GM12878 (cell line): ENCODE measurements around the gene ERCC4. TPM values are rescaled to one million over a fixed set of nuclear protein-coding genes. Genes with fewer than 3 reads are reported as not detected.

Source experiments
- EED ChIP-seq: sonication (generic); IDR thresholded peaks from 2 replicates; pipeline ENCODE4 v1.6.1; 2016; ENCODE audit warnings: antibody characterized with exemption, low read depth
- KAT2A ChIP-seq: conservative IDR thresholded peaks from 2 replicates; pipeline ENCODE4 v1.6.1; 2011; ENCODE audit warnings: low read depth, low read length; ENCODE audit not compliant: control insufficient read depth
- LARP7 ChIP-seq: fragments of 450-650 bp; IDR thresholded peaks from 2 replicates; pipeline ENCODE4 v1.6.1; 2017; ENCODE audit warnings: mild to moderate bottlenecking
- MXI1 ChIP-seq: fragments of 150-350 bp; IDR thresholded peaks from 2 replicates; pipeline ENCODE4 v1.6.1; 2011; ENCODE audit warnings: low read depth, mild to moderate bottlenecking, inconsistent platforms, low read length, improper control_type of control experiment
- RFX5 ChIP-seq: IDR thresholded peaks from 2 replicates; pipeline ENCODE4 v1.6.1; 2011; ENCODE audit warnings: low read depth, low read length, improper control_type of control experiment
- SMARCA5 ChIP-seq: fragments of 450-650 bp; IDR thresholded peaks from 2 replicates; pipeline ENCODE4 v1.6.1; 2017; ENCODE audit warnings: mild to moderate bottlenecking
- YY1 ChIP-seq: IDR thresholded peaks from 2 replicates; pipeline ENCODE4 v1.6.1; 2011; ENCODE audit warnings: low read depth, mild to moderate bottlenecking, low read length
- ZNF217 ChIP-seq: fragments of 450-650 bp; IDR thresholded peaks from 2 replicates; pipeline ENCODE4 v1.6.1; 2017; ENCODE audit warnings: antibody characterized with exemption, mild to moderate bottlenecking
- polyA plus RNA-seq, 11 experiments: library from polyadenylated mRNA; depleted of rRNA in 4 of 11; unstranded in 6 of 11; stranded (reverse) in 5 of 11; fragments of >200 nt; fragmentation: Nextera tagmentation in 4 of 11; fragmentation: Illumina TruSeq in 1 of 11; extraction: Ambion mirVana in 4 of 11; extraction: Trizol in 1 of 11; gene quantifications; 1 replicate in 1 of 11; 2 replicates in 10 of 11; pipeline versions ENCODE4 v1.2.1 to v1.2.3, GENCODE V29; 2011 to 2016; ENCODE audit warnings: inconsistent platforms in 2 of 11, missing spikeins in 2 of 11, low read depth in 1 of 11
- total RNA-seq, 4 experiments: library from RNA; depleted of rRNA in 3 of 4; stranded (reverse); fragments of >200 nt in 3 of 4; fragmentation: Illumina TruSeq in 1 of 4; extraction: Trizol in 1 of 4; gene quantifications; 2 replicates each; pipeline versions ENCODE4 v1.2.1 to v1.2.3, GENCODE V29; 2013 to 2021
- TF ChIP-seq, protein P1 (sequence below): fragments of 450-650 bp; IDR thresholded peaks from 2 replicates; pipeline ENCODE4 v1.6.1; 2018; ENCODE audit warnings: mild to moderate bottlenecking, low read depth, moderate library complexity; ENCODE audit not compliant: partially characterized antibody
- TF ChIP-seq, protein P2 (sequence below): fragments of 450-650 bp; IDR thresholded peaks from 2 replicates; pipeline ENCODE4 v1.6.1; 2014; ENCODE audit warnings: mild to moderate bottlenecking

ERCC4 gene
- total and polyA plus RNA-seq, 10 of the 15 experiments (the other 5 are each of a cell fraction or from before 2014, with no cell fraction given): 4.7 to 24.6 (median 8.9) TPM

- TF ChIP-seq, protein P1, sequence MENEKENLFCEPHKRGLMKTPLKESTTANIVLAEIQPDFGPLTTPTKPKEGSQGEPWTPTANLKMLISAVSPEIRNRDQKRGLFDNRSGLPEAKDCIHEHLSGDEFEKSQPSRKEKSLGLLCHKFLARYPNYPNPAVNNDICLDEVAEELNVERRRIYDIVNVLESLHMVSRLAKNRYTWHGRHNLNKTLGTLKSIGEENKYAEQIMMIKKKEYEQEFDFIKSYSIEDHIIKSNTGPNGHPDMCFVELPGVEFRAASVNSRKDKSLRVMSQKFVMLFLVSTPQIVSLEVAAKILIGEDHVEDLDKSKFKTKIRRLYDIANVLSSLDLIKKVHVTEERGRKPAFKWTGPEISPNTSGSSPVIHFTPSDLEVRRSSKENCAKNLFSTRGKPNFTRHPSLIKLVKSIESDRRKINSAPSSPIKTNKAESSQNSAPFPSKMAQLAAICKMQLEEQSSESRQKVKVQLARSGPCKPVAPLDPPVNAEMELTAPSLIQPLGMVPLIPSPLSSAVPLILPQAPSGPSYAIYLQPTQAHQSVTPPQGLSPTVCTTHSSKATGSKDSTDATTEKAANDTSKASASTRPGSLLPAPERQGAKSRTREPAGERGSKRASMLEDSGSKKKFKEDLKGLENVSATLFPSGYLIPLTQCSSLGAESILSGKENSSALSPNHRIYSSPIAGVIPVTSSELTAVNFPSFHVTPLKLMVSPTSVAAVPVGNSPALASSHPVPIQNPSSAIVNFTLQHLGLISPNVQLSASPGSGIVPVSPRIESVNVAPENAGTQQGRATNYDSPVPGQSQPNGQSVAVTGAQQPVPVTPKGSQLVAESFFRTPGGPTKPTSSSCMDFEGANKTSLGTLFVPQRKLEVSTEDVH: peak; percentile 7
- peak; percentile 57 for TF ChIP-seq MXI1
- TF ChIP-seq SMARCA5: peak; percentile 90
- TF ChIP-seq KAT2A: no peak
- peak; percentile 94 for TF ChIP-seq YY1
- TF ChIP-seq, protein P2, sequence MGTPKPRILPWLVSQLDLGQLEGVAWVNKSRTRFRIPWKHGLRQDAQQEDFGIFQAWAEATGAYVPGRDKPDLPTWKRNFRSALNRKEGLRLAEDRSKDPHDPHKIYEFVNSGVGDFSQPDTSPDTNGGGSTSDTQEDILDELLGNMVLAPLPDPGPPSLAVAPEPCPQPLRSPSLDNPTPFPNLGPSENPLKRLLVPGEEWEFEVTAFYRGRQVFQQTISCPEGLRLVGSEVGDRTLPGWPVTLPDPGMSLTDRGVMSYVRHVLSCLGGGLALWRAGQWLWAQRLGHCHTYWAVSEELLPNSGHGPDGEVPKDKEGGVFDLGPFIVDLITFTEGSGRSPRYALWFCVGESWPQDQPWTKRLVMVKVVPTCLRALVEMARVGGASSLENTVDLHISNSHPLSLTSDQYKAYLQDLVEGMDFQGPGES: no peak
- no peak for TF ChIP-seq RFX5
- peak; percentile 11; the same call in 1 of the 2 replicates for TF ChIP-seq EED
- peak; percentile 74 for TF ChIP-seq LARP7
- no peak for TF ChIP-seq ZNF217
Measured at GRCh38 chr16:13919683-13920509, at the start of gene ERCC4 (continued).
